Testis (tissue), 3 donors: ENCODE measurements around the gene FKTN. TPM values are rescaled to one million over a fixed set of nuclear protein-coding genes. Genes with fewer than 3 reads are reported as not detected.
A peak's percentile ranks its signal among the peaks of the same experiment; 100 is the strongest.
"Not testable (repeated sequence)": the region's sequence is repeated elsewhere in the genome, so short reads cannot be mapped to it uniquely, and the experiment has no call there.

ENCODE experiments used
- DNase-seq: peaks from one replicate; pipeline ENCODE4 v3.0.0-alpha.2; 2019
- H3K27ac ChIP-seq, 2 donors: fragments of 200-600 bp; sonication (generic); one replicate each; pipeline ENCODE4 v1.5.1; 2019
- H3K27me3 ChIP-seq: fragments of 200-600 bp; sonication (generic); one replicate; pipeline ENCODE4 v1.5.1; 2019
- H3K36me3 ChIP-seq: fragments of 200-600 bp; sonication (generic); one replicate; pipeline ENCODE4 v1.5.1; 2017; ENCODE audit warnings: low read depth; ENCODE audit errors: missing control alignments
- H3K4me1 ChIP-seq: fragments of 200-600 bp; sonication (generic); one replicate; pipeline ENCODE4 v1.5.1; 2019
- H3K4me3 ChIP-seq, 2 donors: fragments of 200-600 bp; sonication (generic); one replicate each; pipeline ENCODE4 v1.5.1; 2017 to 2019
- H3K9me3 ChIP-seq: fragments of 200-600 bp; sonication (generic); one replicate; pipeline ENCODE4 v1.5.1; 2017
- POLR2A ChIP-seq: fragments of 450-650 bp; IDR thresholded peaks from one replicate; pipeline ENCODE4 v1.6.1; 2017; ENCODE audit warnings: antibody characterized with exemption, mild to moderate bottlenecking, moderate library complexity
- WGBS, 2 donors: methylation state at CpG; one replicate each; pipeline ENCODE4 v1.1.5; 2018; 5-methylcytosine and 5-hydroxymethylcytosine counted together
- intact Hi-C: fragments of 100-400 bp; cut with DNase I; formaldehyde crosslinking; loops from one replicate; pipeline ENCODE4 v1.15.1; 2023; ENCODE audit warnings: low total_unique reads
- polyA plus RNA-seq: library from polyadenylated mRNA; stranded (reverse); fragments of 350-450 nt; fragmentation: Illumina TruSeq; extraction: RNeasy Lipid Tissue Mini Kit (QIAGEN cat#74804); gene quantifications from one replicate; pipeline ENCODE4 v1.2.3, GENCODE V29; 2014; ENCODE audit warnings: low read depth, low replicate concordance; ENCODE audit not compliant: insufficient read depth
- total RNA-seq, 2 donors: library from RNA; depleted of rRNA; stranded (reverse); fragments of >200 nt; gene quantifications; one replicate each; pipeline ENCODE4 v1.2.3, GENCODE V29; 2016
- TF ChIP-seq, protein P1 (sequence below), 3 experiments: fragments of 450-650 bp in 2 of 3; fragments of 200-600 bp in 1 of 3; sonication (generic) in 1 of 3; IDR thresholded peaks; one replicate each; pipeline ENCODE4 v1.5.1; 2016 to 2019; ENCODE audit warnings: antibody characterized with exemption in 3 of 3, mild to moderate bottlenecking in 2 of 3, moderate library complexity in 1 of 3

The FKTN gene
- total and polyA plus RNA-seq, 3 donors from 2014 or later: 10.4 to 27.9 (median 17.5) TPM

GRCh38 chr9:105539452-105539851 lies 18.5 kb upstream of the FKTN start:
- no peaks in the 10 kb centered on the region for H3K36me3 ChIP-seq
- intact Hi-C loops: no loop called here
- no peaks in the 10 kb centered on the region for H3K27me3 ChIP-seq
- no peak for TF ChIP-seq POLR2A
- TF ChIP-seq, protein P1, sequence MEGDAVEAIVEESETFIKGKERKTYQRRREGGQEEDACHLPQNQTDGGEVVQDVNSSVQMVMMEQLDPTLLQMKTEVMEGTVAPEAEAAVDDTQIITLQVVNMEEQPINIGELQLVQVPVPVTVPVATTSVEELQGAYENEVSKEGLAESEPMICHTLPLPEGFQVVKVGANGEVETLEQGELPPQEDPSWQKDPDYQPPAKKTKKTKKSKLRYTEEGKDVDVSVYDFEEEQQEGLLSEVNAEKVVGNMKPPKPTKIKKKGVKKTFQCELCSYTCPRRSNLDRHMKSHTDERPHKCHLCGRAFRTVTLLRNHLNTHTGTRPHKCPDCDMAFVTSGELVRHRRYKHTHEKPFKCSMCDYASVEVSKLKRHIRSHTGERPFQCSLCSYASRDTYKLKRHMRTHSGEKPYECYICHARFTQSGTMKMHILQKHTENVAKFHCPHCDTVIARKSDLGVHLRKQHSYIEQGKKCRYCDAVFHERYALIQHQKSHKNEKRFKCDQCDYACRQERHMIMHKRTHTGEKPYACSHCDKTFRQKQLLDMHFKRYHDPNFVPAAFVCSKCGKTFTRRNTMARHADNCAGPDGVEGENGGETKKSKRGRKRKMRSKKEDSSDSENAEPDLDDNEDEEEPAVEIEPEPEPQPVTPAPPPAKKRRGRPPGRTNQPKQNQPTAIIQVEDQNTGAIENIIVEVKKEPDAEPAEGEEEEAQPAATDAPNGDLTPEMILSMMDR (IDR thresholded peaks at IDR 0.05): no peak
- no peaks in the 10 kb centered on the region for H3K9me3 ChIP-seq
- H3K27ac ChIP-seq: no peak overlapping the region
- no peaks in the 10 kb centered on the region for H3K4me1 ChIP-seq
- no peak for DNase-seq
- WGBS, 2 donors: 92 to 96% methylated on average over 1 of the region's 1 CpG
- H3K4me3 ChIP-seq: no peak overlapping the region

GRCh38 chr9:105541838-105542237 lies 16.1 kb upstream of the FKTN start:
- intact Hi-C loops: no loop called here
- Histone ChIP-seq H3K4me3 (no peak overlapping the region), H3K27me3 (no peaks in the 10 kb centered on the region), H3K36me3 (no peaks in the 10 kb centered on the region), H3K9me3 (no peaks in the 10 kb centered on the region), H3K27ac (no peak overlapping the region), H3K4me1 (no peaks in the 10 kb centered on the region)
- 95 to 100% methylated on average over 3 of the region's 3 CpGs for WGBS, 2 donors
- TF ChIP-seq, protein P1 (IDR thresholded peaks at IDR 0.05): no peak
- TF ChIP-seq POLR2A: no peak
- DNase-seq: no peak

DNA sequence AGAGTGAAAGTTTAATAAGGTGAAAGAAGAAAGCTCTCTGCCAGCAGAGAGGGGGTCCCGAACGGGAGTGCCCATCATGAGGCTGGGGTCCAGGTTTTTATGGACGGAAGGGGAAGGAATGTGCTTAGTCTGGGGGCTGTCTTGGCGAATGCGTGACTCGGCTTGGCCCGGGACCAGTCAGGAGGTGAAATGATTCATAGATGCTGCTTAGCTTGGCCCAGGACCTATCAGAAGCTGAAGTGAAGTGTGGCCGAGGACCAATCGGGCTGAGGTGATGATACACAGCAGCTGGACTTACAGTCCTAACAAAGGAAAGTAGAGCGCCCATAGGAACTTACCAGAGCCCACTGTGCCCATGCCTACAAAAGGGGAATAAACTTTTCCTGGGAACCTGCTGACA lies 3.9 kb upstream of the FKTN start:
- Histone ChIP-seq H3K36me3 (no peaks in the 10 kb centered on the region), H3K27ac (no peak overlapping the region), H3K27me3 (no peaks in the 10 kb centered on the region), H3K4me3 (no peak overlapping the region), H3K4me1 (peaks cover 7% of the 10 kb centered on the region), H3K9me3 (no peaks in the 10 kb centered on the region)
- peak; percentile 20 for DNase-seq
- 43 to 51% methylated on average over 10 of the region's 10 CpGs for WGBS, 2 donors
- no peak for TF ChIP-seq POLR2A
- TF ChIP-seq, protein P1 (IDR thresholded peaks at IDR 0.05): no peak
- intact Hi-C loops: no loop called here

DNA sequence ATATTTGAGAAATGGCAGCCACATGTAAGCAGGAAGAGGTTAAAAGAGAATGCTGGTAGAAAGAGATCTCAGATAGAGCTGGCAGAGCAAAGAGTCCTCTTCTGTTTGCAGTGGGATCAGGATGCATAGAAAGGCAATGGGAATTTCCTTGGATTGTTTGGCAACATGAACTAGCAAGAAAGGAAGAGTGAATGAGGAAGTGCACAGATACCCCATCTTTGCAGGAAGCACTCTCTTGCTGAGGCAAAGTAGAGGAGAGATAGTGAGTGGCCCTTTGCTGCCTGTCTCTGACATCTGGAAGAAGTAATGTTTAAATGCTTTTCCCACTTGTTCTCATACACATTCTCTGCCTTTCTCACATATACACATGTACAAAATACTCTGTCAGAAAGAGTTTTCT lies 14.5 kb downstream of the FKTN start:
- Histone ChIP-seq H3K27ac (no peak overlapping the region), H3K36me3 (no peaks in the 10 kb centered on the region), H3K4me1 (no peaks in the 10 kb centered on the region), H3K9me3 (no peaks in the 10 kb centered on the region), H3K4me3 (no peak overlapping the region), H3K27me3 (no peaks in the 10 kb centered on the region)
- intact Hi-C loops: no loop called here
- DNase-seq: no peak
- TF ChIP-seq POLR2A: no peak
- TF ChIP-seq, protein P1 (IDR thresholded peaks at IDR 0.05): no peak

GRCh38 chr9:105579952-105580351 lies 22.0 kb downstream of the FKTN start:
- DNase-seq, intact Hi-C loops, H3K9me3 ChIP-seq, H3K4me3 ChIP-seq, H3K4me1 ChIP-seq, H3K27ac ChIP-seq, H3K27me3 ChIP-seq, H3K36me3 ChIP-seq: not testable (repeated sequence)
- 98 to 99% methylated on average over 6 of the region's 6 CpGs for WGBS, 2 donors

GRCh38 chr9:105581550-105581949 lies 23.6 kb downstream of the FKTN start:
- DNase-seq, H3K36me3 ChIP-seq, H3K27ac ChIP-seq, H3K27me3 ChIP-seq, H3K4me3 ChIP-seq, intact Hi-C loops, H3K4me1 ChIP-seq, H3K9me3 ChIP-seq: not testable (repeated sequence)
- WGBS, 2 donors: 76 to 84% methylated on average over 14 to 16 of the region's 16 CpGs
